ENCODE data around the gene DNAJB2.

DNAJB2 gene

GRCh38 chr2:219279916-219280516 lies 850 bp downstream of the DNAJB2 start:
- H3K4me3 ChIP-seq = peak overlapping the region; percentile 93
- TF ChIP-seq, protein P1, sequence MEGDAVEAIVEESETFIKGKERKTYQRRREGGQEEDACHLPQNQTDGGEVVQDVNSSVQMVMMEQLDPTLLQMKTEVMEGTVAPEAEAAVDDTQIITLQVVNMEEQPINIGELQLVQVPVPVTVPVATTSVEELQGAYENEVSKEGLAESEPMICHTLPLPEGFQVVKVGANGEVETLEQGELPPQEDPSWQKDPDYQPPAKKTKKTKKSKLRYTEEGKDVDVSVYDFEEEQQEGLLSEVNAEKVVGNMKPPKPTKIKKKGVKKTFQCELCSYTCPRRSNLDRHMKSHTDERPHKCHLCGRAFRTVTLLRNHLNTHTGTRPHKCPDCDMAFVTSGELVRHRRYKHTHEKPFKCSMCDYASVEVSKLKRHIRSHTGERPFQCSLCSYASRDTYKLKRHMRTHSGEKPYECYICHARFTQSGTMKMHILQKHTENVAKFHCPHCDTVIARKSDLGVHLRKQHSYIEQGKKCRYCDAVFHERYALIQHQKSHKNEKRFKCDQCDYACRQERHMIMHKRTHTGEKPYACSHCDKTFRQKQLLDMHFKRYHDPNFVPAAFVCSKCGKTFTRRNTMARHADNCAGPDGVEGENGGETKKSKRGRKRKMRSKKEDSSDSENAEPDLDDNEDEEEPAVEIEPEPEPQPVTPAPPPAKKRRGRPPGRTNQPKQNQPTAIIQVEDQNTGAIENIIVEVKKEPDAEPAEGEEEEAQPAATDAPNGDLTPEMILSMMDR (IDR thresholded peaks at IDR 0.05) = no peak
- H3K27ac ChIP-seq = peak overlapping the region; percentile 99
- no peak for DNase-seq (ENCODE audit: low spot score)

- TF ChIP-seq, protein P1 (IDR thresholded peaks at IDR 0.05) = no peak
- peak overlapping the region; percentile 93 for H3K4me3 ChIP-seq
- H3K27ac ChIP-seq = peak overlapping the region; percentile 99
- no peak for DNase-seq (ENCODE audit: low spot score)
Measured at GRCh38 chr2:219280651-219281050, 1.5 kb downstream of the DNAJB2 start.

- TF ChIP-seq, protein P1 (IDR thresholded peaks at IDR 0.05) = no peak
- no peak for DNase-seq (ENCODE audit: low spot score)
- Histone ChIP-seq H3K27ac (peak overlapping the region in 1 of 2 donors; percentile 99), H3K4me3 (no peak overlapping the region)
Measured at GRCh38 chr2:219281588-219281987, 2.4 kb downstream of the DNAJB2 start.

GRCh38 chr2:219282375-219282774 lies 3.2 kb downstream of the DNAJB2 start:
- TF ChIP-seq, protein P1 (IDR thresholded peaks at IDR 0.05) = no peak
- no peak for DNase-seq (ENCODE audit: low spot score)
- no peak overlapping the region for H3K27ac ChIP-seq
- H3K4me3 ChIP-seq = no peak overlapping the region

DNA sequence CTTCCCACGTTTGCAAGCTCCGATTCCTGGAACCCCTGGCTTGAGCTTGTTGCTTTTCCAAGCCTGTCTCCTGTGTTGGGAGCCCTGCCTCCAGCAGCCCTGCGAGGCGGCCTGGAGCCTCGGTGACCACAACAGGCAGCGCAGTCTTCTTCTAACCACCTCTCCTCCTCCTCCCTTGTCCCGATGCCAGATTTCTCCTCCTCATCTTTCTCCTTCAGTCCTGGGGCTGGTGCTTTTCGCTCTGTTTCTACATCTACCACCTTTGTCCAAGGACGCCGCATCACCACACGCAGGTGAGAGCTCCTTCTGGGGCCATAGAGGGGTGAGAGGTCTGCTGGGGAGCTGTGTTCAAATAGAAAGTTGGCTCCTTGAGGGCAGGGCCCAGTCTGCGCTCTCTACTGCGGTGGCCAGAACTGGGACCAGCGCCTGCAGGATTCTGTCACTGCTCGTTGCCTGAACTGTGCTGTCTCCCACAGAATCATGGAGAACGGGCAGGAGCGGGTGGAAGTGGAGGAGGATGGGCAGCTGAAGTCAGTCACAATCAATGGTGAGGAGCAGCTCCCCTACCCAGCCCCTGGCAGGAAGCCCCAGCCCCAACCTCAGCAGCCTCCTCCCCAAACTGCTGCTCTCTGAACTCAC lies 3.9 kb downstream of the DNAJB2 start:
- Histone ChIP-seq H3K27ac (peak overlapping the region in 1 of 2 donors; percentile 12), H3K4me3 (no peak overlapping the region)
- no peak for DNase-seq (ENCODE audit: low spot score)
- TF ChIP-seq, protein P1 (IDR thresholded peaks at IDR 0.05) = no peak

- Histone ChIP-seq H3K4me3 (no peak overlapping the region), H3K27ac (no peak overlapping the region)
- no peak for DNase-seq (ENCODE audit: low spot score)
- TF ChIP-seq, protein P1 (IDR thresholded peaks at IDR 0.05) = no peak
Measured at GRCh38 chr2:219284501-219285372, 5.6 kb downstream of the DNAJB2 start.
